Measurements from ENCODE around the gene TSPAN13. TPM values are rescaled to one million over a fixed set of nuclear protein-coding genes. Genes with fewer than 3 reads are reported as not detected.

Gene TSPAN13
- total and polyA plus RNA-seq, 2 of the 4 experiments (the other 2 are of a cell fraction): 3.0 to 5.0 TPM

GRCh38 chr7:16801111-16801542 lies 47.6 kb downstream of the TSPAN13 start:
- H3K4me2 ChIP-seq (ENCODE audit: low read depth, low read length): no peak overlapping the region

More at GRCh38 chr7:16801111-16801542, 47.6 kb downstream of the TSPAN13 start:
- ChIA-PET CTCF (interaction anchor here (0.6 to 2.5 kb wide), 9 partner anchors 14 to 385 kb away, joined by 3 to 6 read pairs (median 3); no protein-coding TSS in a partner anchor), POLR2A (ENCODE audit: unreplicated experiment) (no interaction called here)
- ATAC-seq (ENCODE audit: low read depth) (peak; percentile 93), DNase-seq (peak; percentile 83)
- in situ Hi-C loops (cut with MboI; ENCODE audit: low sequenced_read_pairs) (no loop called here), intact Hi-C loops (cut with micrococcal nuclease) (loop anchor here (2.0 to 5.0 kb wide), 2 partner anchors 118 to 154 kb away; partner anchors contain the start of genes ANKMY2 and BZW2), dilution Hi-C loops (cut with HindIII; ENCODE audit: low sequenced_read_pairs, unreplicated experiment) (no loop called here)
- H3K9ac ChIP-seq (ENCODE audit: low read depth, low read length): no peak overlapping the region
- H2BK15ac ChIP-seq (ENCODE audit: low read depth, low read length): no peak overlapping the region
- no peak overlapping the region for H2BK120ac ChIP-seq (ENCODE audit: low read depth, low read length)
- H4K5ac ChIP-seq (ENCODE audit: low read depth, low read length): no peak overlapping the region
- no peaks in the 10 kb centered on the region for H3K9me3 ChIP-seq (ENCODE audit: control insufficient read depth, insufficient read depth, low read length)
- H2BK20ac ChIP-seq (ENCODE audit: low read depth, low read length): no peak overlapping the region
- H3K36me3 ChIP-seq (ENCODE audit: control insufficient read depth, insufficient read depth, low read length): no peaks in the 10 kb centered on the region
- H3K4me1 ChIP-seq (ENCODE audit: control insufficient read depth, insufficient read depth, low read length): no peaks in the 10 kb centered on the region; the same call in 1 of the 2 replicates
- H2BK5ac ChIP-seq (ENCODE audit: low read depth, low read length, poor library complexity, severe bottlenecking): no peak overlapping the region
- no peak overlapping the region for H3K18ac ChIP-seq (ENCODE audit: low read depth, low read length)
- no peak overlapping the region for H3K14ac ChIP-seq (replicated peaks; ENCODE audit: low read depth, low read length)
- H4K91ac ChIP-seq (ENCODE audit: insufficient read depth, low read depth, low read length): no peak overlapping the region
- H3K79me1 ChIP-seq (ENCODE audit: low read depth in 1 of 2, low read length in 2 of 2): no peaks in the 10 kb centered on the region
- H3K27me3 ChIP-seq (ENCODE audit: control insufficient read depth, insufficient read depth, low read length): no peaks in the 10 kb centered on the region; the same call in none of the 2 replicates
- BruUV-seq (replicated peaks): no TSS peak
- H2AFZ ChIP-seq (replicated peaks; ENCODE audit: low read length, poor library complexity): no peak overlapping the region
- H2AK5ac ChIP-seq (ENCODE audit: low read depth, low read length): no peak overlapping the region
- H3K4ac ChIP-seq (ENCODE audit: low read depth, low read length): no peak overlapping the region
- no peak overlapping the region for H3K56ac ChIP-seq (ENCODE audit: extremely low read depth, insufficient read depth, low read length)
- H4K8ac ChIP-seq (ENCODE audit: low read depth in 2 of 2, low read length in 2 of 2): no peak overlapping the region
- H3K27ac ChIP-seq (ENCODE audit: insufficient read depth, low read length): no peak overlapping the region
- 0 out of 2 replicates have a peak, but pooled peaks cover 2% of the 10 kb centered on the region for H3K9me1 ChIP-seq (ENCODE audit: insufficient read depth, low read length)
- no peak overlapping the region for H3K4me3 ChIP-seq (ENCODE audit: insufficient read depth, low read depth, low read length)
- no peak overlapping the region for H2AK9ac ChIP-seq (replicated peaks; ENCODE audit: low read depth, low read length, poor library complexity)
- TF ChIP-seq RCOR1 (IDR thresholded peaks at IDR 0.05; ENCODE audit: insufficient replicate concordance, low read length): no peak
- TF ChIP-seq BHLHE40 (IDR thresholded peaks at IDR 0.05; ENCODE audit: low read depth, low read length): no peak
- no peak for TF ChIP-seq RFX5 (IDR thresholded peaks at IDR 0.05; ENCODE audit: low read depth, low read length)
- TF ChIP-seq, protein P1, sequence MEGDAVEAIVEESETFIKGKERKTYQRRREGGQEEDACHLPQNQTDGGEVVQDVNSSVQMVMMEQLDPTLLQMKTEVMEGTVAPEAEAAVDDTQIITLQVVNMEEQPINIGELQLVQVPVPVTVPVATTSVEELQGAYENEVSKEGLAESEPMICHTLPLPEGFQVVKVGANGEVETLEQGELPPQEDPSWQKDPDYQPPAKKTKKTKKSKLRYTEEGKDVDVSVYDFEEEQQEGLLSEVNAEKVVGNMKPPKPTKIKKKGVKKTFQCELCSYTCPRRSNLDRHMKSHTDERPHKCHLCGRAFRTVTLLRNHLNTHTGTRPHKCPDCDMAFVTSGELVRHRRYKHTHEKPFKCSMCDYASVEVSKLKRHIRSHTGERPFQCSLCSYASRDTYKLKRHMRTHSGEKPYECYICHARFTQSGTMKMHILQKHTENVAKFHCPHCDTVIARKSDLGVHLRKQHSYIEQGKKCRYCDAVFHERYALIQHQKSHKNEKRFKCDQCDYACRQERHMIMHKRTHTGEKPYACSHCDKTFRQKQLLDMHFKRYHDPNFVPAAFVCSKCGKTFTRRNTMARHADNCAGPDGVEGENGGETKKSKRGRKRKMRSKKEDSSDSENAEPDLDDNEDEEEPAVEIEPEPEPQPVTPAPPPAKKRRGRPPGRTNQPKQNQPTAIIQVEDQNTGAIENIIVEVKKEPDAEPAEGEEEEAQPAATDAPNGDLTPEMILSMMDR (conservative IDR thresholded peaks at IDR 0.05; ENCODE audit: low read depth, low read length): peak; percentile 60
- no peak for TF ChIP-seq CEBPB (IDR thresholded peaks at IDR 0.05; ENCODE audit: low read depth, low read length)
- no peak for TF ChIP-seq POLR2A (IDR thresholded peaks at IDR 0.05; ENCODE audit: low read depth, low read length)
- peak; percentile 52 for TF ChIP-seq SMC3 (IDR thresholded peaks at IDR 0.05; ENCODE audit: low read depth, low read length)
- TF ChIP-seq FOS (IDR thresholded peaks at IDR 0.05; ENCODE audit: low read depth, low read length): no peak
- TF ChIP-seq CHD1 (IDR thresholded peaks at IDR 0.05; ENCODE audit: low read depth, low read length): no peak
- no peak for TF ChIP-seq NFE2L2 (IDR thresholded peaks at IDR 0.05; ENCODE audit: low read depth, low read length)
- TF ChIP-seq ELK1 (IDR thresholded peaks at IDR 0.05; ENCODE audit: borderline replicate concordance, low read depth, low read length): no peak
- no peak for TF ChIP-seq MXI1 (IDR thresholded peaks at IDR 0.05; ENCODE audit: borderline replicate concordance, low read depth, low read length)
- no peak for TF ChIP-seq MAFK (IDR thresholded peaks at IDR 0.05; ENCODE audit: low read depth, low read length)
- peak; percentile 55 for TF ChIP-seq RAD21 (IDR thresholded peaks at IDR 0.05; ENCODE audit: low read length)
- TF ChIP-seq MAZ (IDR thresholded peaks at IDR 0.05; ENCODE audit: borderline replicate concordance, low read depth, low read length): no peak
- no peak for TF ChIP-seq USF2 (IDR thresholded peaks at IDR 0.05; ENCODE audit: low read depth, low read length)
- H4K20me1 ChIP-seq (ENCODE audit: insufficient read depth, low read length): no peaks in the 10 kb centered on the region
- no peak overlapping the region for H3K23ac ChIP-seq (ENCODE audit: low read depth, low read length)
